Adipose tissue (tissue), 3 donors: ENCODE measurements around the gene SUN2. TPM values are rescaled to one million over a fixed set of nuclear protein-coding genes. Genes with fewer than 3 reads are reported as not detected.

Experiments
- H3K27ac ChIP-seq: one replicate; pipeline ENCODE4 v1.5.1; 2013; ENCODE audit warnings: low read depth, low read length
- WGBS, 3 donors: extraction: QIAGEN DNeasy Blood & Tissue Kit; methylation state at CpG; one replicate each; pipeline ENCODE4 v1.1.7; 2013; 5-methylcytosine and 5-hydroxymethylcytosine counted together
- polyA plus RNA-seq, 3 donors: library from polyadenylated mRNA; stranded (reverse); fragments of 200-250 nt; gene quantifications; one replicate each; pipeline ENCODE4 v1.2.3, GENCODE V29; 2013
- donor health status: healthy with polysubstance abuse.
- donor health status: Bipolar disorder and iron deficiency.
- donor health status: healthy.

The SUN2 gene
- polyA plus RNA-seq, 3 donors: 76.8 to 218 (median 76.9) TPM

DNA sequence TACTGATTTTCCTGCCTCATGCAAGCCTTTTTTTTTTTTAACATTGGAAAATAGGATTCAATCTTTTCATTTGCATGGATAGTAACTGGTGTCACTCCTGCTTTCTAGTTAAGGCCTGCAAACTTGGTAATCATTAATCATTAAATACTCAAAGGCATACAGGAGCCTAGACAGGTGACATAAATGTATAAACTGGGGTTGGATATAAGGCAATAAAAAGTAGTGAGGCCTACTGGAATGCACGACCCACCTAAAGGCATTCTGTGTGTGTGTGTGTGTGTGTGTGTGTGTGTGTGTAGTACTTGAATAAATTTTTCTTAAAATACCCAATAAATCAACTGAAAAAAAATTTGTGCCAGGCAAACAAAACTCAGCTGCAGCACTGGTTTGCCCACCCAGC lies 66.1 kb downstream of the SUN2 start:
- 45 to 70% (median 57%) methylated on average over 1 of the region's 1 CpG for WGBS, 3 donors
- no peak overlapping the region for H3K27ac ChIP-seq

DNA sequence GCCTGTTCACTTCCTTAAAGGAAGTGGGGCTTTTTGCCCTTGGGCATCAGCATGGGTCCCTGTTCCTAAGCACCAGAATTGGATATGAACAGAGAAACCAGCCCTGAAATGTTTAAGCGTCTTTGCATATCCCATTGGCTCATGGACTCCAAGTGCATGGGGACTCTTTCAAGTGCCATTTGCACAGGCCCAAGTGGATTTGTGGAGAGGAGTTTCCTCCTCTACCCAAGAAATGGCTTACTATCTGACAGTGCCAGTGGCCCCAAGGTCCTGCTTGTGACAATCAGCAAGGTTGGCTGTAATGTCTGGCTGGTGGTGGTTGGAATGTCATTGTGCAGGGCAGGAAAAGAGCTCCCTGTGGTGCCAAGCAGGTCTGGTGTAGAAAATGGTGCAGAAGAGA lies 70.0 kb downstream of the SUN2 start:
- 92 to 93% (median 93%) methylated on average over 1 of the region's 1 CpG for WGBS, 3 donors
- no peak overlapping the region for H3K27ac ChIP-seq

DNA sequence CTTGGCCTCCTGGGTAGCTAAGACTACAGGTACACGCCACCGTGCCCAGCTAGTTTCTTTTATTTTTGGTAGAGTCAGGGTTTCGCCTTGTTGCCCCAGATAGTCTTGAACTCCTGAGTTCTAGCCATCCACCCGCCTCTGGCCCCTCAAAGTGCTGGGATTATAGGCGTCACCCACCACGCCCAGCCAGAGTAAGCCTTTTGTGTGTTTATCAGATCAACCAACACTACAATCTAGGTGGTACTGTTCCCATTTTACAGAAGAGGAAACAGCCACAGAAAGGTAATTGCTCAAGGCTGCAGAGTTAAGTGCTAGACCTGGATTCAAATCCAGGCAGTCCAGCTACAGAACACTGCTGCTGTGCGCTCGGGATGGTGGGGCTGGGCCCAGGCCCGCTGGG lies 70.9 kb downstream of the SUN2 start:
- no peak overlapping the region for H3K27ac ChIP-seq
- 91 to 94% (median 92%) methylated on average over 9 of the region's 9 CpGs for WGBS, 3 donors

Other genes with a start within 250 kb of the SUN2 start
- gene DDX17, start 249.7 kb downstream of the SUN2 start, polyA plus RNA-seq: 100 to 1,000 TPM; 124 to 144 (median 140) TPM
- 10 to 100 TPM in 1 of 3 donors, under 1 TPM in 2; 0.16 to 18.2 (median 0.23) TPM for gene DMC1, start 185.8 kb downstream of the SUN2 start, polyA plus RNA-seq
- gene FAM227A, start 99.6 kb downstream of the SUN2 start, polyA plus RNA-seq: under 1 TPM in 2 of 3 donors, not detected in 1; 0.04 to 0.15 TPM
- 10 to 100 TPM; 22.8 to 69.5 (median 23.6) TPM for gene CBY1, start 99.4 kb downstream of the SUN2 start, polyA plus RNA-seq
- 10 to 100 TPM; 18.6 to 48.8 (median 39.9) TPM for gene TOMM22, start 74.0 kb downstream of the SUN2 start, polyA plus RNA-seq
- 10 to 100 TPM; 22.5 to 37.8 (median 34.1) TPM for gene JOSD1, start 55.1 kb downstream of the SUN2 start, polyA plus RNA-seq
- gene GTPBP1, start 50.1 kb downstream of the SUN2 start, polyA plus RNA-seq: 10 to 100 TPM; 13.2 to 20.9 (median 13.9) TPM
- gene DNAL4, start 38.1 kb upstream of the SUN2 start, polyA plus RNA-seq: 10 to 100 TPM; 11.6 to 16.0 (median 14.2) TPM
- 1 to 10 TPM; 2.7 to 3.6 (median 2.7) TPM for gene NPTXR, start 88.0 kb upstream of the SUN2 start, polyA plus RNA-seq
- gene CBX6, start 116.2 kb upstream of the SUN2 start, polyA plus RNA-seq: 10 to 100 TPM in 2 of 3 donors, 1 to 10 TPM in 1; 9.6 to 26.3 (median 14.9) TPM
- gene APOBEC3A, start 201.6 kb upstream of the SUN2 start, polyA plus RNA-seq: 10 to 100 TPM in 2 of 3 donors, under 1 TPM in 1; 0.46 to 22.4 (median 16.5) TPM
- 1 to 10 TPM in 1 of 3 donors, under 1 TPM in 2; 0.22 to 1.4 (median 0.59) TPM for gene APOBEC3B, start 226.3 kb upstream of the SUN2 start, polyA plus RNA-seq